GM12873 (cell line): Measurements from ENCODE around the gene ZNF23.

Source experiments
- CTCF ChIP-seq: IDR thresholded peaks from 2 replicates; pipeline ENCODE4 v1.5.1; 2012; ENCODE audit warnings: low read depth, mild to moderate bottlenecking, moderate library complexity, low read length, control low read depth; ENCODE audit not compliant: insufficient read depth; ENCODE audit errors: missing control alignments

The ZNF23 gene

GRCh38 chr16:71407731-71408130 is 54.3 kb downstream of the ZNF23 start:
- TF ChIP-seq CTCF = no peak

GRCh38 chr16:71406724-71407123 is 55.3 kb downstream of the ZNF23 start:
- TF ChIP-seq CTCF = no peak

GRCh38 chr16:71406316-71406715 is 55.7 kb downstream of the ZNF23 start:
- TF ChIP-seq CTCF = no peak

- no peak for TF ChIP-seq CTCF
Measured at GRCh38 chr16:71404364-71404763, 57.7 kb downstream of the ZNF23 start.

GRCh38 chr16:71402674-71403073 is 59.4 kb downstream of the ZNF23 start:
- TF ChIP-seq CTCF = no peak

- no peak for TF ChIP-seq CTCF
Measured at GRCh38 chr16:71402007-71402406, 60.0 kb downstream of the ZNF23 start.

GRCh38 chr16:71399801-71400563 is 62.1 kb downstream of the ZNF23 start:
- no peak for TF ChIP-seq CTCF
